NCI-H69 (cell line): ENCODE measurements around the gene KLHL29.

Experiments used
- DNase-seq: peaks from one replicate; lab custom pipeline; 2025; lab: John Stamatoyannopoulos, UW

KLHL29 gene

DNA sequence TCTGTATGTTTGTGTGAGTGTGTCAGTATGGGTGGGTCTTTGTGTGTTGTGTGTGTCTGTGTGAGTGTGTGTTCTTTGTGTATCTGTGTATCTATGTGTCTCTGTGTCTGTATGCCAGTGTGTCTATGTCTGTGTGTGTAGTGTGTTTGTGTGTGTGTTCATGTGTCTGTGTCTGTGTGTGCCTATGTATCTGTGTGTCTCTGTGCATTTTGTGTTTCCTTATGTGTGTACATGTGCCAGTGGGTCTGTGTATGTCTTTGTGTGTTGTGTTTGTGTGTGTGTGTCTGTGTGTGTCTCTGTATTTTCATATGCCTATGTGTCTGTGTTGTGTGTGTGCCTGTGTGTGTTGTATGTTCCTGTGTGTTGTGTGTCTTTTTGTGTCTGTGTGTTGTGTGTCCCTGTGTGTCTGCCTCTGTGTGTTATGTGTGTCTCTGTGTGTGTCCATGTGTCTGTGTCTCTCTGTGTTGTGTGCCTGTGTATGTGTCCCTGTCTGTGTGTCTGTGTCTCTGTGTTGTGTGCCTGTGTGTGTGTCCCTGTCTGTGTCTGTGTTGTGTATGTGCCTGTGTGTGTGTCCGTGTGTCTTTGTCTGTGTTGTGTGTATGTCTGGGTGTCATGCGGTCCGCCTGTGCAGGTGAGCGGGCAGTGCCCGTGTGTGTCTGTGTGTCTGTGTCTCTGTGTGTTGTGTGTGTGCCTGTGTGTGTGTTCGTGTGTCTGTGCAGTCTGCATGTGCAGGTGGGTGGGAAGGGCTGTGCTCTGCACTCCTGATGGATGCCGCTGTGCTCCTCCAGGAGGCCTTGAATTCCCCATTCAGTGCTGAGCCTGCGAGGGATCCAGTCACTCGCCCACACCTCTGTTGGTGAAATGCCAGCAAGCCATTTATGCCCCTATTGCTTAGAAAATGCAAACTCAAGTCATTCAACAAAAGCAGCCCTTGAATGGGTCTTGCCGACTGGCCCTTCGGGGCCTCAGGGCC lies 37.4 kb downstream of the KLHL29 start:
- DNase-seq: peak; percentile 18

DNA sequence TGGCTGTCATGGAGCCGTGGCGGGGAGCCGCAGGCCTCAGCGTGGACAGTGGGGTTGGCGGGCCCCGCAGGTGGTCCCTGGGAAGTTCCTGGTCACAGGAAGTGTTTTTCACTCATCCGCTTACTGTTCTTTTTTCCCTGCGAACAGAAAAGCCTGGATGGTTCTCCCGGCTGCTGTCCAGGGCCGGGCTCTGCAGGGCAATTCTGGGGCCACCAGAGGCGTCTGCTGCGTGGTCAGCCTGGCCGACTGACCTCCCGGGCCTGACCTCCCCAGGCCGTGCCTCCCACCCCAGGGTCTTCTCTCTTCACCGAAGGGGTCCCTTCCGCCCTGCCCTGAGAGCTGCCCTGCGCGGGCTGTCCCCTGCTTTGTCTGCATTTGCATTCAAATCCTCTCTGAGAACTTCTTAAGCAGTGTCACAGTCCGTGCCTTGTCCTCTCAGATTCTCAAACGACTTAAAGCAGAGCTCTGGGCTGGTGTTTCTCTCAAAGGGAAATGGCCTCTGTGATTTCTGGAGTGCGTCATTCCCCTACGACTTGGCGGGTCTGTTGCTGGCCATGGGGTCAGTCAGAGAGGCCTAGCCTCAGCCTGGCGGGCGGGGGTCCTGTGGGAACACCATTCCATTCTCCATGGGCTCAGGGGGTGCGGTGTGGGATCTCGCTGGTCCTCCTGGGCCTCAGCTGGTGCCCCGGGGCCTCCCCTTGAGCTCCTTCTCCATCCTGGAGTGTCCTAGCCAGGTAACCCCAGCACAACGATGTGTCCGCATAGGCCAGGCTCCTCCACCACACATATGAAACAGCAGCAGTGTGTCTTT lies 38.3 kb downstream of the KLHL29 start:
- no peak for DNase-seq

DNA sequence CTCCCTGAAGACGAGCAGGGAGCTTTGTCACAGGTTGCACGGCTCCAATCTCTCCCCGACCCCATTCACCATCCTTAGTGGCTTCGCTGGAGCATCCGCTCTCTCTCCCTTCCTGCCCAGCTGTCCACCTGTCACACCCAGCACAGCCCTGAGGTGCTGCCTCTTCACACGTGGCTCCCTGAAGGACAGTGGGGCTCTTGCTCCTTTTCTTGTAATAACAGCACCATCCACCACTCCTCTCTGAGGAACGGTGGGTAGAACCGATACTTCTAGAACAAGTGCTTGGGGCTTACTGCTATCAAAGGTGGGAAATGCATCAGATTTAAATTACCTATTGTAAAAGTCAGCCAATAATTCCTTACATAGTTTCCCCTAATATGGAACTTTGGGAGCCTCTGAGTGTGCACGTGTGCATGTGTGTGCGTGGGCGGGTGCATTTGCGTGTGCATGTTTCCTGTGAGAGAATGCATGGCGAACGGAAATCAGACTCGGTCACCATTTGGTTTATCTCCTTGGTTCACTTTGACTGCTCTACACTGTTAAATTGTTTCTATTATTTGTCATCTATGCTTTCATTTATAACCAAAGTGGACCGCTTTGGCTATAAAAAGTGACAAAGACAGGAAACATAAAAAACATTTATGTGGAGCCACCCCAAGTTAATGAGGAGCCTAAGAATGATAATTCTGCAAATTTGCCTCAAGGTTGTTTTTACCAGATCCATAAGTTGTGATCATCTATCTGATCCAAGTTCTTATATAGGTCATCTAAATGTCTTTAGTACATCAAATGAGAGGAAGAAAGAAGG lies 39.1 kb downstream of the KLHL29 start:
- no peak for DNase-seq

DNA sequence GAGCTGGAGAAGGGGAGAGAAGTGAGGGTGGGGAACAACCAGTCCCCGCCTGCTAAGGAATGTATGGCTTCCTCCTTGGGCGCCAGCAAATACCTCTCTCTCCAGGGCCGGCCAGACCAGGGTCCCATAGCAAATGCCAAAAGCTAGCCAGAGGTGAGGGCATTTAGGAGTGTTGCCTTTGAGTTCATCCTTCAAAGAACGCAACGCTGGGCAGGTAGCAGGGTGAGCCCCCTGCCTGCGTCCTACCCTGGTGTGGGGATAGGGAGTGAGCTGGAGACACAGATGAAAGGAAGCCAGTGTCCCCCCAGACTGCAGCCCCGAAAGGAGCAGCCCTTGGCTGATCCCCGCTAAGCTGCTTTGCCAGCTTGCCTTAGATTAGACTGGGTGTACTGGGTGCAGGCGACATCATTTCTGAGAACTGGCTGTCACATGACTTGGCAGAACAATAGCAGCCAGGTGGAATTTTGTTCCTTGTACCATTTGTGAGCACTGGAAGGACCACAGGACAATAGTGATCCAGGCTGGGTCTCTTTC lies 40.4 kb downstream of the KLHL29 start:
- no peak for DNase-seq

DNA sequence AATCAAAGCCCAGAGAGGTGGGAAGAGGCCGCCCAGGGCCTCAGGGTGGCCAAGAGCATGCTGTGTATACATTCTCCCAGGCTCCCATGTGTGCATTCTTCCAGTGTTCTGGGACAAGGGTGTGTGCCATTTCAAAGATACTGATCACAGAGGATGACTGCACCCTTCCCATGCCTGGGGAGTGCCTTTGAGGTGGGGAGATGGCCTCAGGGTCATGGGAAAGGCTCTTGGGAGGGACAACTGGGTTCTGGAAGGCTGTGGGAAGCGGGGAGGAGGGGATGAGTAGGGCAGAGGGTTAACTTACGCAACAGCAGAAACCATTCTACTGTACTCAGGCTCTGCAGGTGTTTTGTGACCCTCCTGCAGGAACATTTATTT lies 40.9 kb downstream of the KLHL29 start:
- no peak for DNase-seq

DNA sequence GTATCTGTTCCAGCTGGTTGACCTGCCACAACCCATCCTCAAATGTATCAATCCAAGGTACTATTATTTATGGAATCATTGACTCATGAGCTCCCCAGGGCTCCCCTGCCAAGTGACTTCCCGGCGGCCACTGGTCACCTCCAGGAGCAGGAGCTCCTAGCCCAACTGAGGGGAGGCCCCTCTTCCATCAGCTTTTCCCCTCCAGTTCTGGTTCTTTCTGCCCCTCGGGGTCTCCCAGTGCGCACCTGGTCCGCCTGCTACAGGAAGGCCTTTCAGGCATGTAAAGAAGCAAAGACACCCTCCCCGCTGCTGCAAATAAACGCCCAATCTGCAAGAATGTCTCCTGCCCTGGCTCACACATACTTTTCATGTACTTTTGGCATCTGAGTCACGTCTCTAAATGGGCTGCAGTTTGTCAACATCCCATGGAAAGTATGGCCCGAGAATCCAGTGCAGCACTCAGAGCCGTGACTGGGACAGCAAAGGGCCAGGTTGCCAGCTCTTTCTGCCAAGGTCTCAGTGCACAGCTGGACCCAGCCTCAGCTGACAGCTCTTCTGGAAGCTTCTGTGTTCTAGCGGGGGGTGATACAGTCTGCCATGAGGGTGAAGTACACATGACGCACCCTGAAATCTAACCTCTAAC lies 41.4 kb downstream of the KLHL29 start:
- no peak for DNase-seq

DNA sequence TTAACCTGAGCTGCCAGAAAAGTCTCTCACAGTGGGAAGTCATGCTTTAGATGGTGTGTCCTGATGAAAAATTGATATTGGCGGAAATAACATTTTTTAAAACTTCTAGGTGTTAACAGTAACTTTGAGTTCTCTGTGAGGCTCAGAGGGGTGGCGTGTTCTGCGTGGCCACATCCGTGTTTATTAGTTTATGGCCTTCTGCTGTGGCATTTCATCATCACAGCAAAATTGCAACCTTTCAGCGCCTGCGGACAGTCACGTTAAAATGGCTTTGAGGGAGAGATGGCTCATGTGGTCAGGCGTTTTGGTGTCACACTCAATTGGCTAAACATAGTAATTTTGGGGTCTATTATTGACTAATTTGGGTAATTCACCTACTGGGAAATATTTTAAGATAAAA lies 42.4 kb downstream of the KLHL29 start:
- no peak for DNase-seq

DNA sequence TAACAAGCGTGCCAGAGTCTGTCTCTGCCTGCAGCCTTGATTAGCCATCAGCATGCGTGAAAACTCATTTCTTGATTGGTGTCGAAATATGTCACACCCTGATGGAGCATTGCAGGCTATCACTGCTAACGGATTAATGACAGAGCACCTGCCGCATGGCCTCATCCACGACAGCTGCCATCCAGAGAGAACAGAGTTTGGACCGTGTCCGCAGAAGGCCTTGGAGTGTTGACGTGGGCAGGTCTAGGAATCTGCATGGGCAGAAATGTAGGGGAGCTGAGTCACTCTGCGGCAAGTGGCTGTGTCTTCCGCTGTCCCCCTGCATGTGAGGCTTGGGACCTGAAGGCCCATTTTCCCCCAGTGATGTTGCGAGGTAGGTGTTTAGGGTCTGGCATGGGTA lies 43.0 kb downstream of the KLHL29 start:
- DNase-seq: no peak

DNA sequence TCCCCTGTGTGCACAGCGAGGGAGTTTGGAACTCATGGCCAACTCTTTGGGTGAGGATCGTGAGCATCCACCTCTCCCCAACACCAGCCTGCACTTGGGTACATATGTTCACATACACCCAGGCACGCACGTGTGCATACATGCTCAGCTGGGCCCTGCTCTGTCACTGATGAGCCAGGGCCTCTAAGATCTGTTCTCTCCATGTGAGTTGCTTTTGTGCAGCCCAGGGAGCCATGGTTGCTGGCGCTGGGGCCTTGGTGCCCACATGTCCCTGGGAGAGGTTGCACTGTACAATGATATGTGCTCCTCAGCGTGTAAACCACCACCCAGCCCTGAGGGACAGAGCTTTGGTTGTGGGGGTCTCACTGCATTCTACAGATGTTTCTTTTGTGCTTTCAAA lies 44.1 kb downstream of the KLHL29 start:
- DNase-seq: no peak

DNA sequence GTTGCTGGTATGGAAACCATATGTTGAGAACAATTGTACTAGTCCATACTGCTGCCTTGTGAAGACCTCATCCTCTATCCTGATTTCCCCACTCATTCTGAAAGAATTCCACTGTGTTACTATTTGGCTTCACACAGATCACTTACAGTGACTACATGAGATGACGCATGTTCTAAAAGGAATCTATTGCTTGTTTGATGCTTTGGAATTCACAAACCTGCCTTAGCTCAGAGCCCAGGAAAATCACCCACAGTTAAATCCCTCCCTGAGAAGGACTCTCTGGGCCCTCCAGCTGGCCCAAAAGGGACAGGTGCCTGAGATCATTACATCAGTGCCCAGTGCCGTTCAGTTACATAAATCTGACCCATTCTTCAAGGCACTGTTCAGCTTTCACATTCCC lies 45.3 kb downstream of the KLHL29 start:
- no peak for DNase-seq

DNA sequence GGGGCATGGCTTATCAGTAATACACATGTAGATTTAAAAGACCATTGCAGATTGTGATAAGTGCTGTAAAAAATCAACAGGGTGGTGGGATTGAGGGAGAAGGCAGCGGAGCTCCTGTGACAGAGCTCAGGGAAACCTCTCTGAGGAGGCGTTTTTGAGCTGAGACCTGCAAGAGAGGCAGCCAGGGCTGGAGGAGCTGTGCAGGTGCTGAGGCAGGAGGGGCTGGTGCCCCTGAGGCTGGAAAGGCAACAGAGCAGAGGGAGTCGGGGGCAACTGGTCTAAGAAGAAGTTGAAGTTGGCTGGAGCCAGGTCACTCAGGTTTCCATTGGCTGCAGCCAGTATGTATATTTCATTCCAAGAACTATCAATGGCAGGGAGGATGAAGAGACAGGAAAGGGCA lies 47.6 kb downstream of the KLHL29 start:
- DNase-seq: no peak

DNA sequence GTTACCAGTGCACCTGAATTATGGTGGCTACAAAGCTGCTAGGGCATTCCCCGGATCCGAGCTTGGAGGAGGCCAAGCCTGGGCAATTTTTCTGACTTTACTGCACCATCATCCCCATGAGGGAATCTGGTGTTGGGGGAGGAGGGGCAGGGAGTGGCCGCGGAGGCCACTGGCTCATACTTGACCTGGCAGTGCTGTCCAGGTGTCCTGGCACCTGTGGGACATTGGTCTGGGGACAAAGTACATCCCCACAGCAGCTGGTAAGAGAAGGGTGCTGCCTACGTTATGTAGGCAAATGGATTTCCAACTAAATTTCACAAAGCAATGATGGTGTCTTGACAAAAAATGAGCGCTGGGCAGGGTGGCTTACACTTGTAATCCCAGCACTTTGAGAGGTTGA lies 48.3 kb downstream of the KLHL29 start:
- no peak for DNase-seq

DNA sequence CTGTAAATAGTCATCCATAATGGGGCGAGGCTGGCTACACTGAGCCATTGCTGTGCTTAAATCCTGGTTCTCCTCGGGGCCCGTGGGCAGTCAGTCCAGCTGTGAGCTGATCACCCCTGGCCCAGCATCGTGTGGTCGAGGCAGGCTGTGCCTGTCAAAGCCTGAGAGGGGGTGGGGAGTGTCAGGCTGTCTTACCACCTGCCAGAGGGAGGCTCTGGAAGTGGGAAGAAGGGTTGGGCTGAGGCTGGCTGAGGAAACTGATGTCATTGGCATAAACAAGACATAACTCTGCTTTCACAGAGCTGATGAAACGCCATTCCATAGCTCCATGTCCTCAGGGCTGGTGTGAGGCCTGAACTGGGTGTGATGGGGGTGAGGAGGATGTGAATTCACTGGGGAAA lies 49.7 kb downstream of the KLHL29 start:
- peak; percentile 3 for DNase-seq

DNA sequence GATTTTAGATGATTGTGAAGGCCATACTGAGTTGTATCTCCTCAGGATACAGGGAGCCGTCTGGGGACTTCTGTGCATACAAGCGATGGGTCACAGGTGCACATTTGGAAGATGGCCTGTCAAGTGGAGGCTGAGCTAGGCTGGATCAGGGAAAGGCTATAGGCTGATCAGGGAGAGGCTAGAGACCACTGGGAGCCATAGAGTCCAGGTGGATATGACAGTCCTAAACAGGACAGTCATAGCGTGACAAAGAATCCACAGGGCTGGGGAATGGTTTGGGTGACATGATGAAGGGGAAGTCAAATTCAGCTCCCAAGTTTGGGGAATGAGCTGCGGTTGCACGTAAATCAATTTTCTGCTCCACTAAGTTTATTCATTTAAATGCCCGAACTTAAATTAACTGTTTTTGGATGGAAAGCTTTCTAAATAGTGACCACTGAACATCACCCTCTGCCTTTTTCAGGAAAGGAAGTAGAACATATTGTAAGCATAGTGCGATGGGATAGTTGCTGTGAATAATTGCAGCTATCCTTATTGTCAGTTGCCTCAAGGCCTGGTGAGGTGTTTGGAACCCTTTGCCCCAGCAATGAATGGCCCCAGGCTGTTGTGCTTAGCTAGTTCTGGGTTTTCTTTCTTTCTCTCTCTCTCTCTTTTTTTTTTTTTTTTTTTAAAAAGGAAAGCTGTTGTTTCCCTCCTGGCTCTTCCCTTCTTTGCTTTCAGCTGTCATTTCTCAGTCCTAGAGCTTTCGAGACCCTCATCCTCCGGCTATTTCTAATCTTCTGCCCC lies 50.5 kb downstream of the KLHL29 start:
- DNase-seq: no peak

DNA sequence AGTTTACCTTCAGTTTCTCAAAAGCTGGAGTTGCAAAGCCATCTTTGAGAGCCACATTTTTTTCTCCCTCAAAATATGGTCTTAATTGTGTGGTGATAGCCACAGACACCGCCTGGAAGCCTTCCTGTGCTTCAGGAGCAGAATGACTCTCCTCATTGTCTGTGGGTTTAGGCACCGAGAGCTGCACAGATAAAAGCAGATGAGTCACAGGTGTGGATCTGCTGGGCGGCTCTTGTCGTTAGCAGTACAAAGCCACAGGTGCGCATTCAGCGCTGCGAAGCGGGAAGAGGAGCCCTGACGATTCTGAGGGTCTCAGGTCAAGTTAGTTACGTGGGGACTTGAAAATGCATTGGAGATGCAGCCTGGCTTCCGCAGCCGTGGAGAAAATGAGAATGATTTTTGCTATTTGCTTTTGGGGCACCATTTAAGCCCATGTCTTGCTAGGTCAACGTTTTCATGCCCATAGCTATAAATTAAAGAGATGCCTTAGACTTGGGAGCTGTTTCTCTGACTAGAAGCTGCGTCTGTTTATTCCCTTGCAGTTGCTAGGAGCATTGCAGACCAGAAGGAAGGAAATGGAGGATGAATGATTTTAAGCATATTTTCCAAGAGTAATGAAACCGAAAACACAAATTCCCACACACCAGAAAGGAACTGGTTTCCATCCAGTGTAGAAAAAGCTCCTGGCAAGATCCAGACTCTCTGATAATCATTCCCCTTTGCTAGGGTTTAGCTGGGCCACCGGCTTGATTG lies 51.5 kb downstream of the KLHL29 start:
- DNase-seq: peak; percentile 11

DNA sequence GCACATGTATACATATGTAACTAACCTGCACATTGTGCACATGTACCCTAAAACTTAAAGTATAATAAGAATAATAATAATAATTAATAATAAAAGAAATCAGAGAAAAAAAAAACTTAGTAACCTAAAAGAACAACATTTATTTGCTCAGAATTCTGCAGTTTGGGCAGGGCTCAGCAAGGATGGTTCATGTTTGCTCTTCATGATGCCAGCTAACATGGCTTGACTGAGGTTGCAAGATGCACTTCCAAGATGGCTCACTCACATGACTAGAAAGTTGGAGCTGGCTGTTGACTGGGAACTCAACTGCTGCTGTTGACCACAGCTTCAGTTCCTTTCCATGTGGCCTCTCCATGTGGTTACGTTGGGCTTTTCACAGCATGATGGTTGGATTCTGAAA lies 56.4 kb downstream of the KLHL29 start:
- DNase-seq: no peak

DNA sequence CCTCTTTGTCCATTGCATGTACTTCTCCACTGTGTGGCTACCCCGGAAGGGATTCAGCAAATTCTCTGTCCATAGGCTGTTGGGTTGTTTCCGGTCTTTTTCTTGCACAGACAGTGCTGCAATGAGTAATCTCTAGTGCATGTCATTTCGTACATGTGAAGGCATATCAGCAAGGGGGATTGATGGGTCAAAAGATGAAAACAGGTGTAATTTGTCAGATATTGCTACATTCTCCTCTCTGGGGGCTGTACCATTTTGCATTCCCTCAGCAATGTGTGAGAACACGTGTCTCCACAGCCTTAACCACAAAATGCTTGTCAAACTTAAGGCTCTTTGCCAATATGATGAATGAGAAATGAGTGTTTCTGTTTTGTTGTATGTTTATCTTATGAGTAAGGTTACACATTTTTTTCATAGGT lies 60.5 kb downstream of the KLHL29 start:
- no peak for DNase-seq

DNA sequence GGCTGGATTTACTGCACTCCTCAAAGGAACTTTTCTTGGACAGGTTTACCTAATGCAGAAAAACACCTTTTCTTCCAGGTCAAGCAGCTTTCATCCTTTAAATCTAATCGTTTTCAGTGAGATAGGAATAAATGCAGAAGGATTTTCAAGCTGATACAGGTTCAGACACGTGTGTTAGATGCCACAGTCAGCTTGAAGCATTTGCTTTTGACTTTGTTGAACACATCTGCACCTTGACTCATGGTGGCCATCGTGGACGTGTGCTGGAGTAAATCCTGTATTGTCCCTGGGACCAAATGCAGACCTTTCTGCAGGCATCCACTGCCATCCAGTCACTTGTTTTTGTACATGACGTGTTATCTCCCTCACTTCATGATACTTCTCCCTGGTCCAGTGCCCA lies 61.9 kb downstream of the KLHL29 start:
- DNase-seq: no peak

DNA sequence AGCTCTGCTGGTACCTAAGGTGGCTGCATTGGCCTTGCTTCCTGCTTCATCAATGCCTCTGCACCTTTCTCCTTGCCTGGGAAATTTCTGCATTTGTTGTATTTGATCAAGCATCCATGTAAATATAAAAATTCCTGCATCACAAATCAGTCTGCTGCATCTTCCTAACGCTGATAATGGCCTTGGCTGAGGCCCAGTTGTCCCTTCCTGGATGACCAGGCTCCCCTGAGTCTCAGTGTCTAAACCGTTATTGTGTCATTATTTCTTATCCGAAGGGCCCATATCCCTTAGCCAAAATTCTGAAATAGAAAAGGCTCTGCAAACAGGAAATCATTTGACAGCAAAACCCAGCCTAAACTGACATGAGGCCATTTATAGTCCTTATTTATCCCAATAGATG lies 62.4 kb downstream of the KLHL29 start:
- DNase-seq: no peak

DNA sequence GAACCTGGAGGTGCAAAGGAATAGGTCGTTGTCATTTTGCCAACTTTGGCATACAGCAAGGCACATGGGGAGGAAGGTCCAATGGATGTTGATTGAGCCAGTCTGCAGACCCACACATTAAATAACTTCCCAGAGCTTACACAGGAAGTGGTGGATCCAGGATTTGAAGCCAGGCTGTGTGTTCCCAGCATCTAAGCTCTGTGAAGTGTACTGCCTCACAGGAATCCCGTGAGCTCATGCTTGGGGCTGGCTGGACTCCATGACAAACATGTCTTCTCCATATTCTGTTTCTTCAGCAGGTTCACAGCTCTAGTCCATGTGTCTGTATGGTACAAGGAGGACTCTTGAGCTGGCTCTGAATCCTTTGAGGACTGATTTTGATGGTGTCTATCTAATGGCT lies 63.9 kb downstream of the KLHL29 start:
- DNase-seq: no peak
